Measurements from ENCODE around the gene ETV6.
"Not testable (repeated sequence)": the region's sequence is repeated elsewhere in the genome, so short reads cannot be mapped to it uniquely, and the experiment has no call there.

The ETV6 gene

DNA sequence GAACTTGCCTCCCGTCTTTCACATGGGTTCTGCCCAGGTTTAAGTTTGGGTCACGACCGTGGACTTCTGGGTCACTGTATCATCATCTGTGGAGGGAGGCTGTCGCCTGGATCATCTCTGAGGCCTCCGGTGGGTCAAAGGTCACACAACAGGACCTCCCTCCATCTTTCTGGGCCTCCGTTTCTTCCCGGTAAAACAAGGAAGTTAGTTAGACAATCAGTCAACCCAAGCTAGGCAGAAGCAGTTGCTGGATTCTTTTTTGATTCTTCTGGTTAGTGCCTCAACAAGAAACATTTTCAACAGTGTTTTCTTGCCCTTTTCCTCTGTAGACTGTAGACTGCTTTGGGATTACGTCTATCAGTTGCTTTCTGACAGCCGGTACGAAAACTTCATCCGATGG, 234.6 kb downstream of the ETV6 start:
- no peak for DNase-seq (ENCODE audit: low read depth, low spot score)

DNA sequence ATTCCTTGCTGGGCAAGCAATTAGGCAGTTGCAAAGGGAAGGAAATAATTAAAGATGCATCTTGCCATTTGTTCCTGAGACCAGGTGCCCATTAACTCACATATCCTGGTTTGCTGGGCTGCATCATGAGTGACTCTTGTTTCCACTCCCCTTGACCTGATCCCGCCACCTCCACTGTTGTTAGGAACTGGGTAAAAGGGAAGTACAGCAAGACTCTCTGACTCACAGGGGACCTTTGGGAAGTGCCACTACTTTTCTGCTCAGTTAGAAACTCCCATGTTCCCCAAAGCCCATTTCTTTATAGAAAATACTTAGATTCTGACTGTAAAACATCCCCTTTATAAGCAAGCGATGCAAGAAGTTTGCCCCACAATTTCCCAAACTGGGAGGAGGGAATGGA, 235.2 kb downstream of the ETV6 start:
- no peak for DNase-seq (ENCODE audit: low read depth, low spot score)

DNA sequence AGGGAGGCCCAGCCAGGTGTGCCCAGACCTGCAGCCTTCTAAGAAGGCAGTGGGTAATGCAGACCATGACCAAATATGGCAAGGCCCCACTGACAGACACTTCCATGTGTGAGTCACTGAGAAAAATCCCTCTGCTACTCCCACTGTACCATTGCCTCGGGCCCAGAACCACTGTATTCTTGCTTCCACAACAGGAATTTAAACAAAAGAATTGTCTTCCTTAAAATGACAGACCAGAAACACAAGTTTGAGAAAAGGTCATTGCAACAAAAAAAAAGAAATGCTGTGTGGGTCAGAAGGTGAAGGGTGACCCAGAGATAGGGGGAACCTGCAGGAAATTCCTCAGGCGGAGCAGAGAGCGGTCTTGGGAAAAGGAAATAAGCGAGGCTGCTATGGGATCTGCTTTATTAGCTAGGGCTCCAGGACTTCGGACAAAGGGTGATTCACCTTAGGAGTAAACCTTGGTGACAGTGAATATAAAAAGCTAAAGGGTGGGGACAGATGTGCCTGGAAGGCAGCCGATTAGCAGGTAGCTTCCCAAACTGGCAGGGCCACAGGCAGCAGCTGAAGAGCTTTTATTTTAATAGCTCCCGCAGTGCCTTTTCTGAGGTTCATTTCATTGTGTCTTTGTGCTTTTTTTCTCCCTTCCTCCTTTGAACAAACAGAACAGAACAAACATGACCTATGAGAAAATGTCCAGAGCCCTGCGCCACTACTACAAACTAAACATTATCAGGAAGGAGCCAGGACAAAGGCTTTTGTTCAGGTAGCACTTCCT, 236.0 kb downstream of the ETV6 start:
- no peak for DNase-seq (ENCODE audit: low read depth, low spot score)

DNA sequence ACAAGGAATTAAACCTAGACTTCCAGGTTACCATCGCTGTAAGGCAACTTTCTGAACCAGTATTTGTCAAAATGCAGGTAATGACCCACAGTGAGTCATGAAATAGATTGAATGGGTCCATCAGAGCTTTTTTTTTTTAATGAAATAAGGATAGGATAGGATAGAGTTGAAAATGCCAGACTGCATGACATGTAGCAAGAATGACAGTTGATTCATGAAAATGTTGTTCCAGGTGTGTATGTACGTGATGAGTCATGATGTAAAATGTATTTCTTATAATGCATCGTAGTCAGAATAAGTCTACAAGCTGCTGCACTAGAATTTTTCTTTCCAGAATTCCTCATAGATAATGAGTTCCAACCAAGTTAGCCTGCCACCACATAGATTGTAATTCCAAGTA, 236.9 kb downstream of the ETV6 start:
- DNase-seq (ENCODE audit: low read depth, low spot score) = no peak

DNA sequence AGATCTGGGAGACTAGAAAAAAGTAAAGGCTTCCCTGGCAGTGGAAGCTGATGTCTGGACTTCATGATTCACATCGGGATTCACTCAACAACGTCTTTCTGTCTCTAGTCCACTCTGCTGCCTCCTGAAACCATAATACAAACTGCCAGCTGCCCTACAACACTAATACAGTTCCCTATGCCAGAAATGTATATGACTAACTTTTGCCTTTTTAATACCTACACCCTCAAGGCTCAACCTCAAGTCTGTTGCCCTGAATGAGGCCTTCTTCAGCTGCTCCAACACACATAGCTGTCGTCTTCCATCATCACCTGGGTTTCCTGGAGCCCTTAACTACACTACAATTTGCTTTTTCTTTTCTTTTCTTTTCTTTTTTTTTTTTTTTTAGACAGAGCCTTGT, 238.6 kb downstream of the ETV6 start:
- no peak for DNase-seq (ENCODE audit: low read depth, low spot score)

DNA sequence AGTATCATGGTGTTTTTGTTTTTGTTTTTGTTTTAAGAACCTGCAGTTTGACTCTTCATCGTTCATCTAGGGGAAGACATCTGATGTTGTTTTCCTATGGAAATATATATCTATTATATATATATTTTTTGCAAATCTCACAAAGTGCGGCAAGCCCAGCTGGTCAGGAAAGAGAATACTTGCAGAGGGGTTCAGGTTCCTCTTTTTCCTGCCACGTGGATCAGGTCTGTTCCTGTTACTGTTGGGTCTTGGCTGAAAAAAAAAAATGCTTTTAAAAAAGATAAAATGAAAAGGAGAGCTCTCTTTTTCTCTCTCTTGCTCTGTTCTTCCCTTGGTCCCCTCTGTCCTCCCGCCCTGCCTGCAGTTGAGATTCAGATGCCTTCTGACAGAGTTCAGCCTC, 241.9 kb downstream of the ETV6 start:
- no peak for DNase-seq (ENCODE audit: low read depth, low spot score)

DNA sequence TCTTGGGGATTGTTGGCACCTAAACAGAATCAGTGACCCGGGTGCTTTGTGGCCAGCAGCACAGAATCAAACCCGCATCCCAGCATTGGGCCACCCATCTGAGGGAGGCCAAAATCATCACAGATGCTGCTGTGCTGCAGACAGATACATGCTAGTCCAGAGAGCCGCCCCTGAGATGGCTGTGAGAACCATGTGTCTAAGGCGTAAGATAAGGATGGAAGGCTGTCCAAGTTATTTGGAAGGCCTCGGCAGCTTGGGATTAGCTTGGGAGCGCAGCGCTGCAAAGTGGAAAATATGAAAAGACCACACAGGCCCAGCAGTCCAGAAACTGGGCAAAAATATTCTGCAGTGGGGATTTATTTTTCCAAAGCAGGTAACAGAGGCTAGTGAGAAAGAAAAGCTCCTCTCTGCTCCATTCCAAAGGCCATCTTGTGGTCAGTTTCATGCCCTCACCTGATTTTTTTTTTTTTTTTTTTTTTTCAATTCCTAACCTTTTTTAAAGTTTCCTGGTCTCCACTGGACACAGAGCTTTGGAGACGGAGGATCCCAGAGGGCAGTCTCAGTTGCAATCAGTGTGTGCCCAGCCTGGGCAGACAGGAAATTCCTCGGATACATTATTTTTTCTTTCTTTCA, 242.4 kb downstream of the ETV6 start:
- DNase-seq (ENCODE audit: low read depth, low spot score) = no peak

DNA sequence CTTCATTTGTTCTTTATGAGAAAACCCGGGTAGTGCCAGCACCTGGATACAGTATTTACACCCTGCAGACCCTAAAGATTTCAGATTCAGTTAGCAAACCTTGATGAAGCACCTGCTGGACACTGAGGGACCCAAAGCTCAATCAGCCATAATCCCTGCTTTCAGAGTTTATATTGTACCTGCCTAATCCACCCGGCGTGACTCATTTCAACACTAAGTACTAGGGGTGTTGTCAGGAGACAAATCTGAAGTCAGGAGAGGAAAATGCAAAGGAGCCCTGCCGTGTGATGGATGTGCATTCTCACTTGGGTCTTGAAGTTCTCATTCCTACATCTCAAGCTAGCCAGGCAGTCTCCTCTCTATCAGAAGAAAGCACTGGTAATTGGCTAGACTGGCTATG, 244.5 kb downstream of the ETV6 start:
- no peak for DNase-seq (ENCODE audit: low read depth, low spot score)

DNA sequence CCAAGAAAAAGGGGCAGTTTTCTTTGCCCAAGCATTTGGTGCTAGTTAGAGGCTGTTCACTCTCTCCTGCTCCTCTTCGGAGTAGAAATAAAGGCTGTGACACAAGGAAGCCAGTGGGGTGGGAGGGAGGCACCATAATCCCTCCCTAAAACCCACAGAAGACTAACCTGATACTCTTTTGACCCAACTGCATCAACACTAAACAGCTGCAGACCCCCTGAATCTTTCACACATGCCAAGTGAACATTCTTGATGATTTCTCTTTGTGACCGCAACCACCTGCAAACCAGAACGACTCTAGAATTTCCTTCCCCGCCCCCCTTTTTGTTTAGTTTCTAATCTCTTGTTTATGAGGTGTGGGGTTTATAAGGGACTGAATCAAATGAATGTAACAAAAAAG, 245.4 kb downstream of the ETV6 start:
- DNase-seq (ENCODE audit: low read depth, low spot score) = no peak

DNA sequence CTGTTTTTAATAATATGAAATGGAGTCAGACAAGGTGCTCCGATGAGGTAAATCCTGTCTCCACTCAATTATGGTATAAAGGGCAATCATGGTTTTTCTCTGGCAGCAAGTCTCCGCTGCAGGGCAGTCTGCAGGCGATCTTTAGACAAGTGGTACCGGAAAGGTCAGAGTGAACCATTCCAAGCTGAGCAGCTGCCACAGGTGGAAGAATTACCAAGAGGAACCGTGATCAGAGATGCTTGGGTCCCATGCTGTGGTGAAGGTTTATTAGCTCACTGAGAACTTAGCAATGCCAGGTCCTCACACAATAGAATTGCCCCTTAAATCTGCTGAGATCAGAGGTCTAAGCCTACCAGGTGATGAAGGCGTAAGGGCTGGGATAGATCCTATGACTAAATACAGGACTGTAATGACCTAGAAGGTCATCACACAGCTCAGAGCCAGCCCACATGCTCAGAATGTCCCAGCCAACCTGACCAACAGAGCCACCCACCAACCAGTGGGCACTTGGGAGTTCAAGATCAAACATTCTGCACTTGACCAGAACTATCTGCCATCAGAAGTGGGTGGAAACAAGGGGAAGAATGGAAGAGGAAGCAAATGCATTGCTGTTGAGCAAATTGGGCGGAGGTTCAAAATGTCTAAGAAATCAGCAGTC, 246.1 kb downstream of the ETV6 start:
- DNase-seq (ENCODE audit: low read depth, low spot score) = no peak

DNA sequence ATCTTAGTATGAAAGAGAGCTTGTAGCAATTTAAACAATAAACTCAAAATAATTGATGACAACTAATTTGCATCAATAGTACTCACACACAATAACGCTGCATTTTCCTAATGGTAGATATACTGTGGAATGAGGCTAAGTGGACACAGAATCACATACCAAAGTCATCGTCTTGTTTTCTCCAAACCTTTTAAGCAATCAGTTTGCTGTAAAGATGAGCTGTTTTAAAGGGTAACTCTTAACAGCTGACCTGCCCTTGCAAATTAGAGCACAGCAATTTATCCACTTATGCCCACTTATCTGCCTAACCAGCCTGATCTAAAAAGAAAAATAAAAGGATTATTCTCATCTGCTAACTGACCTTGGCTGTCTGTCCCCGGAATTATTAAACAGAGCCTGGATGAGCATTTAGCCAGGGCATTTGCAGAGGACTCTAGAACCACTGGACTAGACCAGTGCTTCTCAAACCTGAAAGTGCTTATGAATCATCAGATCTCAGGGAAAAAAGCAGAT, 247.0 kb downstream of the ETV6 start:
- DNase-seq (ENCODE audit: low read depth, low spot score) = no peak

DNA sequence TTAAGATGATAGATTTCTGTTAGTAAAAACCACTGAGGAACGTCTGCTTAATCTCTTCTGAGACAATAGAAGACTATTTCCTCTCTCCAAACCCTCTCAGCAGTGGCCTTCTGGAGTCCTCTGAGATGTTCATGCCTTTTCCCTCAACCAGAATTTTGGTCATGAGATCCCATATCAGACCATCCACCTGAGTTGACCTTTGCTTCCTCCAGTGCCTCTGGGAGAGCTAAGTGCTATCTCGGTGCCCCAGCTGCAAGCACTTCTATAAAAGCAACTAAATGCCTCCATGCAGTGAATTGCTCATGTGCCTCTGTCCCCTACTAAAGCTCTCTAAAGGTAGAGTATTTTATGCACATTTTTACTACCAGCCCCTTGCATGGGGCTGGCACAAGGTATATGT, 248.4 kb downstream of the ETV6 start:
- no peak for DNase-seq (ENCODE audit: low read depth, low spot score)

DNA sequence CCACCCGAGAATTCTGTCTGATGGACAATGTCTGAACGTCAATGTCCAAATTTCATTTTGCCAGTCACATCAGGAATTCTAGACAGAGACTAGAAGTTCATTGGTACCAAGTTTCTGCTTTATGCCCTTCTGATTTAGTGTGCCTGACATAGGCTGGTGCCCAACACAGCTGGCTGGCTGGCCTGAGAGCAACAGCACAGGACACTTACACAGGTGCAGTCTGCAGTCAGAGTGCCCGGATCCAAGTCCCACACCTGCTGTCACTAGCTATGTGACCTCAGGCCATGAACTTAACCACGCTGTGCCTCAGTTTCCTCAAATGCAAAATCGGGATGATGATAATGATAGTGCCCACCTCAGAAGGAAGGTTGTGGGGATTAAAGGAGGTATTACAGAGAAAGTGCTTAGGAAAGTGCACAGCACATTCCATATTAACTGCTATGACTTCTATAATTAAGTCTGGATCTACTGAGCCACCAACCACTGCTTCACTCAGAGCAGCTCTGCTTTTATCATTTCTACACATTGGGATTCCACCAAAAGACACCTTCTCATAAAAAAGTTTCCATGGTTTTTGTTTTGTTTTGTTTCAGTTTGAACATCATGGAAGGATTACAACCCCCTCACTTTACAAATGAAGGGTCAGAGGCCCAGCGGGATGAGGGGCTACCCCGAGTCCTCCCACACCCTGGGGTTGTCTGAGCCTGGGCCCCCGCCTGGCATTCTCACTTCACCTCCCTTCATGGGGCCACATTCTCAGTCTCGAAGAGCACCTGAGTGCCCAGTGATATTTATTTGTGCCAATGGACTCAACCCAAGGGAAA, 252.4 kb downstream of the ETV6 start:
- DNase-seq (ENCODE audit: low read depth, low spot score) = no peak

DNA sequence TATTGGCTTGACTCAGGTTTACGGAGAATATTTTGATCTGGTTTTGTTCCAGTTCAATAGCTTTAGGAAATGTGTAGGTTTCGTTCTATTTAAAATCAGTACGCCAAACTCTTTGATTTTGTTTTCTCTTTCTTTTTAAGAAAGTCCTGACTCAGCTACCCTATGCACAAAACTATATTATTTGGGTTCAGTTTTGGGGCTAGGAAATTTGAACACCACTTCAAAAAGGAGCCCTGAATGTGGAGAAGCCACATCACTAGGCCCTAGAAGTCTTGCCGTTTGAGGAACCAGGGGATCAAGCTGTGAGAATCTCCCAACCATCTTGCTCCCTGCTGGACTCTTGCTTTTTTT, 253.0 kb downstream of the ETV6 start:
- no peak for DNase-seq (ENCODE audit: low read depth, low spot score)

DNA sequence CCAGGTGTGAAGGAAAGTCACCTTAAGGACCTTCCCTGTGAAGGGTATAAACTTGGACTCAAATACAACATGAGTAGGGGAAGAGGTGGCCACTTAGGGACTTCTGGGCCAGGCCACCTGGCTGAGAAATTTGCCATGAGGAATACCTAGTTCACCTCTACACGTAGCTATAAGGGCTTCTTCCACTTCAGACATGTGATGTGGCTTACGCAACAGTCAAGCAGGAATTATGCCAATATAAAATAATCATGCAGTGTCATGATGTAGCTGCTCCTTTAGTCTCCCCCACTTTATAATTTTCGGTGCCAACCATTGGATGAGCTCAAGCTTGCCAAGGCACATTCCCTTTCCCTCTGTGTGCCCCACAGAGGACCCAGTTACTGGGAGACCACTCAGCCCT, 254.7 kb downstream of the ETV6 start:
- DNase-seq (ENCODE audit: low read depth, low spot score) = no peak

DNA sequence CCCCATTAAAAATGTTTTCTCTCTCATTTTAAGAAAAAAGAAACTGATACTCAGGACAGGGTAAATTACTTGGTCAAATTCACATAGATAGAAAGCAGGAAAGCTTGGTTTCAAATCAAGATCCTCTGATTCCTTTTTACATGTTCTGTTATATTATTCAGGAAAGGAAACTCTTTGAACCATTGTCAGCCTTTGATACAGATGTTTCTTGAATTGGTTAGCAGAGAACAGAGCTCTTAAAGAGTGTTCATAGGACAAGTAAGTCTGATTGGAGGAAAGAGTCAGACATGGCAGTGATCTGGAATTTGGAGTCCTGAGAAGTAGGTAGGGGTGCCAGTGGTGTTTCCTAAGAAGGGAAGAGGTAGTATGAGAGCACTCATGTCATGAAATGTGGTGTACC, 256.1 kb downstream of the ETV6 start:
- no peak for DNase-seq (ENCODE audit: low read depth, low spot score)

DNA sequence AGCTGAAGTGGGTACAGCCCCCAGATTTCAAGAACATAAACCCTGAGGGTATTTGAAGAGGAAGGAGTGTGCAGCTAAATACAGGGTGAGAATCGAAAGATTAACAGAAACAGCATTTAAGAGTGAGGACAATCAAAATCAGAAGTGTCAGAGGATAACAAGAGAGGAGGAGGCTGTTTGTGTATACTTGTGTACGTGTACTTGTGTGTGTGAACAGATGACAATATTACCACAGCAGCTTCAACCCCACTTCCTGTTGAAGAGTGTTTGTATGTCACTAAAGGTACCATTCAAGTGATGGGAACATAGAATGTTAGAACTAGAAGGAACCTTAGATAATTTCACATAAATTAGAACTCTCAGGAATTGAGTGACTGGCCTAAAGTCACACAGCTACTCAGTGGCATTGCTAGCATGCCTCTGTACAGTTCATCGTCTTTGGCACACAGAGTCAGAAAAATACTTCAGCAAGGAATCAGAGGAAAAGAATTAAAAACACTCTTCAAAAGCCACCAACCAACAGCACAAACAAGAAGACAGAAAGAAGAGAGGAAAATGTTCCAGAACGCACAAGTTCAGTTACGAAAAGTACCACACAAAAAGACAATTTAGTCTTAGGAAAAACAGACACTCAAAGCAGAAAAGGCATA, 256.9 kb downstream of the ETV6 start:
- no peak for DNase-seq (ENCODE audit: low read depth, low spot score)

DNA sequence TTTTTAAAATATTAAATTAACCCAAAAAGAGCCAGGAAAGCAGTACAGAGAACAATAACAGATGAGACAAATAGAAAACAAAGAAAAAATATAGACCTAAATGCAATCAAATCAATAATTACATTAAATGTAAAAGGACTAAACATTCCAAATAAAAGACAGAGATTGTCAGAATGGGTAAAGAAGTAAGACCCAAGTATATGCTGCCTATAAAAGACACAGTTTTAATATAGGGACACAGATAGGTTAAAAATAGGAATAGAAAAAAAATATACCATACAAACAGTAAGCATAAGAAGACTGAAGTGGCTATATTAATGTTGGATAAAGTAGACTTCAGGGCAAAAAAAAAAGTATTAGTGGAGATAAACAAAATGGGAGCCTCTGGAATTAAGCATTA, 258.2 kb downstream of the ETV6 start:
- no peak for DNase-seq (ENCODE audit: low read depth, low spot score)

DNA sequence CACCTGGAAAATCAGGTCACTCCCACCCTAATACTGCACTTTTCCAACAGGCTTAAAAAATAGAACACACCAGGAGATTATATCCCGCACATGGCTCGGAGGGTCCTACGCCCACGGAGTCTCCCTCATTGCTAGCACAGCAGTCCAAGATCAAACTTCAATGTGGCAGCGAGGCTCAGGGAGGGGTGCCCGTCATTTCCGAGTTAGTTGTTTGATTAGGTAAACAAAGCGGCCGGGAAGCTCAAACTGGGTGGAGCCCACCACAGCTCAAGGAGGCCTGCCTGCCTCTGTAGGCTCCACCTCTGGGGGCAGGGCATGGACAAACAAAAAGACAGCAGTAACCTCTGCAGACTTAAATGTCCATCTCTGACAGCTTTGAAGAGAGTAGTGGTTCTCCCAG, 259.9 kb downstream of the ETV6 start:
- DNase-seq (ENCODE audit: low read depth, low spot score) = not testable (repeated sequence)

DNA sequence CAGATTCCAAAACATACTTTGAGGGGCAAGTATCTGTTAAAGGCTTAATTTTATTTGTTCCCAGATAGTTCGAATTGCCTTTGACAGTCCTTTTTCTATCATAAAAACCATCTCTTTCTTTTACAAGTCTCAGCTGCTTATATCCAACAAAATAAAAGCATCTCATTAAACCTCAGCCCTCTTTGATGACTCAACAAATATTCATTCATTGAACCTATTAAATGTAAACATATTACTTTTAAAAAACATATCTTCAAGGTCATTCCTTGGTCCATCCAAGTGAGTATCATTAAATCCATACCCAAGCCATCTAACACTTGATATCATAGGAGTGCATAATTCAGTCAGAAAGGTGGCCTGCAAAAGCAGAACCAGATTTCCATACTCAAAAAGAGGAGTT, 266.6 kb downstream of the ETV6 start:
- DNase-seq (ENCODE audit: low read depth, low spot score) = no peak

DNA sequence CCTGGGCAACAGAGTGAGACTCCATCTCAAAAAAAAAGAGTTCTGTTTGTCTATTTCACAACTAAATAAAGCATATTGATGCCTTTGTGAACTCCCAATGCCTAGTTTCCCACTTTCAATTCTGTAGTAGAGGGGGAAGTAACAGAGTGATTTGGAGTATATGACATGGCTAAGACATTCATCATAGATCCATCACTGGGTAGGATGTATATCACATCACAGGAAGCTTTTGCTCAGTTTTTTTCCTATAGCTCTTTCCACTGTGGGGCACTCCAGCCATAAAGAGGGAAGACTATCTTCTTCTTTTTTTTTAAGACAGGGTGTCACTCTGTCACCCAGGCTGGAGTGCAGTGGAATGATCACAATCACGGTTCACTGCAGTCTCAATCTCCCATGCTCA, 267.3 kb downstream of the ETV6 start:
- no peak for DNase-seq (ENCODE audit: low read depth, low spot score)

DNA sequence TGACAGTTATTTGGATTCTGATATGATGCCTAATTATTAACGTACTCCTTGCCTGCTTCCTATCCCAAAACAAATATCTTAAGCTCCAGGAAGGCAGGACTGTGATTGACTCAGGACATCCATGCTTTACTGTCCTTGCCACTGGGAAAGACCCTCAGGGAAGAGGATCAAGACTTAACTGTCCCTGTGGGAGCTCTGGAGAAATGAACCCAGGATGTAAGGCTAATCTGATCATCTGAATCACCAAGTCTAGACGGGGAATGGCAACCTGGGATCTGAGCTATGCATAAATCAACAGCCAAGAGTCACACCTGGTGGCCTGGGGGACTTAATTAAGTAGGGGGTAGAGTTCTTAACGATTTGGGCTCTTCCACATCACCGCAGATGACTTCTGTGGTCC, 268.0 kb downstream of the ETV6 start:
- no peak for DNase-seq (ENCODE audit: low read depth, low spot score)
